Thyroid gland (tissue), 4 donors: Measurements from ENCODE around the gene AGMO. TPM values are rescaled to one million over a fixed set of nuclear protein-coding genes. Genes with fewer than 3 reads are reported as not detected.

ENCODE experiments used
- DNase-seq, 2 donors: peaks; one replicate each; pipeline ENCODE4 v3.0.0-alpha.2; 2019
- H3K27ac ChIP-seq, 3 donors: fragments of 200-600 bp; sonication (generic); 1 replicate in 2 of 3; 2 replicates in 1 of 3; pipeline ENCODE4 v1.5.1; 2016 to 2019; ENCODE audit warnings: mild to moderate bottlenecking in 1 of 3, moderate library complexity in 1 of 3
- H3K27me3 ChIP-seq: fragments of 200-600 bp; sonication (generic); one replicate; pipeline ENCODE4 v1.5.1; 2019
- H3K36me3 ChIP-seq, 2 donors: fragments of 200-600 bp; sonication (generic); one replicate each; pipeline ENCODE4 v1.5.1; 2016 to 2019
- H3K4me1 ChIP-seq, 2 donors: fragments of 200-600 bp; sonication (generic); one replicate each; pipeline ENCODE4 v1.5.1; 2017 to 2019
- H3K4me3 ChIP-seq, 3 donors: fragments of 200-600 bp; sonication (generic); replicated peaks in 1 of 3; 1 replicate in 2 of 3; 2 replicates in 1 of 3; pipeline ENCODE4 v1.5.1; 2016; ENCODE audit warnings: mild to moderate bottlenecking in 1 of 3
- H3K9me3 ChIP-seq: fragments of 200-600 bp; sonication (generic); one replicate; pipeline ENCODE4 v1.5.1; 2017
- POLR2A ChIP-seq, 2 donors: fragments of 450-650 bp; IDR thresholded peaks; one replicate each; pipeline ENCODE4 v1.6.1; 2017; ENCODE audit warnings: antibody characterized with exemption in 2 of 2, mild to moderate bottlenecking in 2 of 2, moderate library complexity in 1 of 2
- WGBS, 2 donors: methylation state at CpG; one replicate each; pipeline ENCODE4 v1.1.5; 2017; 5-methylcytosine and 5-hydroxymethylcytosine counted together
- intact Hi-C: fragments of 100-400 bp; cut with DNase I; formaldehyde crosslinking; loops from one replicate; pipeline ENCODE4 v1.15.1; 2023
- total RNA-seq, 4 donors: library from RNA; depleted of rRNA; stranded (reverse); fragments of >200 nt; gene quantifications; one replicate each; pipeline ENCODE4 v1.2.3, GENCODE V29; 2016
- TF ChIP-seq, protein P1 (sequence below), 6 experiments: fragments of 200-600 bp in 3 of 6; fragments of 450-650 bp in 3 of 6; sonication (generic) in 3 of 6; IDR thresholded peaks; one replicate each; pipeline ENCODE4 v1.5.1; 2016 to 2019; ENCODE audit warnings: antibody characterized with exemption in 6 of 6, mild to moderate bottlenecking in 2 of 6, inconsistent platforms in 1 of 6, moderate library complexity in 1 of 6

The AGMO gene
- total RNA-seq, 4 donors from 2014 or later, result 0.83 to 2.0 (median 1.8) TPM

DNA sequence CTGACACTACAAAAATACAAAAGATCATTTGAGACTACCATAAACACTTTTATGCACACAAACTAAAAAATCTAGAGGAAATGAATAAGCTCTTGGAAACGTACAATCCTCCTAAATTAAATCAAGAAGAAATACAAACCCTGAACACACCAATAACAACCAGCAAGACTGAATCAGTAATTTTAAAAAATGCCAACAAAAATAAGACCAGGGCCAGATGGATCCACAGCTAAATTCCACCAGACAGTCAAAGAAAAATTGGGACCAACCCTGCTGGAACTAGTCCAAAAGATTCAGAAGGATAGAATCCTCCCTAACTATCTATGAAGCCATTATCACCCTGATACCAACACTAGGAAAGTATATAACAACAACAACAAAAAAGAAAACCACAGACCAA, 277.4 kb downstream of the AGMO start:
- 44 to 45% methylated on average over 1 of the region's 1 CpG for WGBS, 2 donors
- DNase-seq, result no peak
- Histone ChIP-seq H3K4me3 (no peak overlapping the region), H3K9me3 (no peaks in the 10 kb centered on the region), H3K27ac (no peak overlapping the region), H3K4me1 (no peaks in the 10 kb centered on the region), H3K36me3 (no peaks in the 10 kb centered on the region), H3K27me3 (no peaks in the 10 kb centered on the region)
- intact Hi-C loops, result no loop called here
- TF ChIP-seq, protein P1, sequence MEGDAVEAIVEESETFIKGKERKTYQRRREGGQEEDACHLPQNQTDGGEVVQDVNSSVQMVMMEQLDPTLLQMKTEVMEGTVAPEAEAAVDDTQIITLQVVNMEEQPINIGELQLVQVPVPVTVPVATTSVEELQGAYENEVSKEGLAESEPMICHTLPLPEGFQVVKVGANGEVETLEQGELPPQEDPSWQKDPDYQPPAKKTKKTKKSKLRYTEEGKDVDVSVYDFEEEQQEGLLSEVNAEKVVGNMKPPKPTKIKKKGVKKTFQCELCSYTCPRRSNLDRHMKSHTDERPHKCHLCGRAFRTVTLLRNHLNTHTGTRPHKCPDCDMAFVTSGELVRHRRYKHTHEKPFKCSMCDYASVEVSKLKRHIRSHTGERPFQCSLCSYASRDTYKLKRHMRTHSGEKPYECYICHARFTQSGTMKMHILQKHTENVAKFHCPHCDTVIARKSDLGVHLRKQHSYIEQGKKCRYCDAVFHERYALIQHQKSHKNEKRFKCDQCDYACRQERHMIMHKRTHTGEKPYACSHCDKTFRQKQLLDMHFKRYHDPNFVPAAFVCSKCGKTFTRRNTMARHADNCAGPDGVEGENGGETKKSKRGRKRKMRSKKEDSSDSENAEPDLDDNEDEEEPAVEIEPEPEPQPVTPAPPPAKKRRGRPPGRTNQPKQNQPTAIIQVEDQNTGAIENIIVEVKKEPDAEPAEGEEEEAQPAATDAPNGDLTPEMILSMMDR (IDR thresholded peaks at IDR 0.05), result no peak
- no peak for TF ChIP-seq POLR2A (IDR thresholded peaks at IDR 0.05)

DNA sequence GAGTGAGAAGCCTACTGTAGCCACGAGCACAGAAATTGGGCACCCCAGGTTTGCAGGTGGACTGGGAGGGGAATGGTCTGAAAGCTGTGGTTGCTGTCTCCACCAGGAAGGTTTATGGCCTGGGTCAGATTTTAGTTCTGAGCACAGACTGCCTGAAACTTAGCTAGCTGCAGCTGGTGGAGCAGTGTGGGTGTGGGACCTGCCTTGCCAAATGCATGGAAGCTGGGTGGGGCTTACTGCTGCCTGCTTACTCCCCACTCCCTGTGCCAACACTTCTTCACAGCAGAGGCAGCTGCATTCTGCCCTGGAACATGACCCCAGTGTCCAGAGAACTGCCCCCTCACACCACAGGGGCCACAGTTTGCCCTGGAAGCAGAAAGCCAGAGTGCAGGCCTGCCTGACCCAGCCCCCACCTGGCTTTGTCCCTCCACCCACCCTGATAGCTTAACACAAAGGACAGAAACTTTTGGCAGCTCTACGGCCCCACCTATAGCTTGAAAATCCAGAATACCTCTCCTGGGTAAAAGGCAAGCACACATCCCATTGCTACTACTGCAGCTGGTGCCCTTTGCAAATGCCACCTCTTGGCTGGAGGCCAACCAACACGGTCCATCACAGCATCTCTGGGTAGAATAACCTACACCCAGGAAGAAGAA, 281.6 kb downstream of the AGMO start:
- no peak overlapping the region for H3K4me3 ChIP-seq
- no peak overlapping the region for H3K27ac ChIP-seq
- intact Hi-C loops, result no loop called here

DNA sequence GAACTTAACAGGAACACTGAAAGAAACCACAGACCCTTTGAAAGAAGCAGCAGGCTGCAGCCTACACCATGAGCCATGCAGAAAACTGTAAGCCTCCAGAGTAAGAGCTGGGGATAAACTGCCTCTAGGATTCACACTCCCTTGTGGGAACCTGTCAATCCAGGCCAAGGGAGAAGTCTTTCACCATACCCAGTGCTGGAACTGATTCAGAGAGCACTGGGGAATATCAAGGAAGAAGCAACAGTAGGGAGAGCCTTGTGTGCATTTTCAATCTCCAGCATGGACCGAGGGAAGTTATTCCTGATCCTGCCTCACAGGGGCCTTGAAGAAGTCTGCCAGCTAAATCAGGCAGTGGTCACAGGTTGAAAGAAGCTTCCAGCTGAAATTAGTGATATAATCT, 282.2 kb downstream of the AGMO start:
- WGBS, 2 donors, result 67 to 80% methylated on average over 1 of the region's 1 CpG
- TF ChIP-seq POLR2A (IDR thresholded peaks at IDR 0.05), result no peak
- TF ChIP-seq, protein P1 (IDR thresholded peaks at IDR 0.05), result no peak
- Histone ChIP-seq H3K27me3 (no peaks in the 10 kb centered on the region), H3K4me1 (no peaks in the 10 kb centered on the region), H3K27ac (no peak overlapping the region), H3K4me3 (no peak overlapping the region), H3K36me3 (no peaks in the 10 kb centered on the region), H3K9me3 (no peaks in the 10 kb centered on the region)
- intact Hi-C loops, result no loop called here
- no peak for DNase-seq

More for the DNA sequence above, 281.6 kb downstream of the AGMO start:
- no peak for DNase-seq
- 68 to 77% methylated on average over 3 of the region's 3 CpGs for WGBS, 2 donors
- Histone ChIP-seq H3K4me1 (no peaks in the 10 kb centered on the region), H3K27me3 (no peaks in the 10 kb centered on the region), H3K9me3 (no peaks in the 10 kb centered on the region), H3K36me3 (no peaks in the 10 kb centered on the region)
- no peak for TF ChIP-seq POLR2A (IDR thresholded peaks at IDR 0.05)
- TF ChIP-seq, protein P1 (IDR thresholded peaks at IDR 0.05), result no peak

DNA sequence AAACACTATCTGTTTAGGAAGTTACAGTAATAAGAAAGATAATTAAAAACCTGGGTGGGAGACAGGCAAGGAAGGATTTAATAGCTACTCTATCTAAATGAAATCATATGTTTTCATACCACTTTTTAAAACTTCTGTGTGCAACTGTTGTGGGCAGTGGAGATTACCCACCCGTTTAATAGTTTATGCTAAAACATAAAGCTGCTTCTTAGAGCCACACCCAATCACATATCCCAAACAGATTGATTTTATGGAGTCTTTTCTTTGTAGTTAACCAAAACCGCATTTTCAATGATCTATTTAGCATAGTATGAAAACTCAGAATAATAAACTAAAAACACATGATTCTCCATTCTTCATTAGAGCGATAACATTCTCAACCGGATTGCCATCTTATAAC, 304.1 kb downstream of the AGMO start:
- Histone ChIP-seq H3K9me3 (no peaks in the 10 kb centered on the region), H3K27ac (no peak overlapping the region), H3K36me3 (no peaks in the 10 kb centered on the region), H3K27me3 (no peaks in the 10 kb centered on the region), H3K4me3 (no peak overlapping the region), H3K4me1 (no peaks in the 10 kb centered on the region)
- intact Hi-C loops, result no loop called here
- TF ChIP-seq, protein P1 (IDR thresholded peaks at IDR 0.05), result no peak
- TF ChIP-seq POLR2A (IDR thresholded peaks at IDR 0.05), result no peak
- no peak for DNase-seq
- 95 to 96% methylated on average over 4 of the region's 4 CpGs for WGBS, 2 donors

DNA sequence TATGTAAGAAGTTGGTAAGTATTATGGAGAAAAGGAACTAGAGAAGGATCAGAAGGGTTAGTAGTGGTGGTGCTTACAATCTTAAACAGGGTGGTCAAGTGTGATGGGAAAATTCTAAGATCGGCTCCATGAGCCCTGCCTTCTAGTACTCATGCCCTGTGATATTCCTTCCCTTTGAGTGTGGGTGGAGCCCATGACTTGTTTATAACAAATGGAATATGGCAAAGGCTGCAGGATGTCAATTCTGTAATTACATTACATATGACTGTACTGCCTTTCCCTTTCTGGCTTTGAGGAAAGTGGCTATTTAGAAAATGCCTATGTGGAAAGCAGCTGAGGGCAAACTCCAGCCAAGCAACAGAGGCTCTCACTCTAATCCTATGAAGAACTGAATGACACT, 309.6 kb downstream of the AGMO start:
- DNase-seq, result no peak
- Histone ChIP-seq H3K4me3 (no peak overlapping the region), H3K9me3 (no peaks in the 10 kb centered on the region), H3K27ac (no peak overlapping the region), H3K4me1 (no peaks in the 10 kb centered on the region), H3K36me3 (no peaks in the 10 kb centered on the region), H3K27me3 (no peaks in the 10 kb centered on the region)
- whole genome bisulfite sequencing, 2 donors, result 87 to 90% methylated on average over 1 of the region's 1 CpG
- intact Hi-C loops, result no loop called here
- no peak for TF ChIP-seq POLR2A (IDR thresholded peaks at IDR 0.05)
- TF ChIP-seq, protein P1 (IDR thresholded peaks at IDR 0.05), result no peak
